Thoracic aorta (tissue), 2 donors: ENCODE results near the gene OCRL. TPM values are rescaled to one million over a fixed set of nuclear protein-coding genes. Genes with fewer than 3 reads are reported as not detected.
A peak's percentile ranks its signal among the peaks of the same experiment; 100 is the strongest.

Source experiments
- ATAC-seq: fragments of 150-250 bp; one replicate; pipeline ENCODE4 v1.8.0; 2017; ENCODE audit warnings: low read depth; ENCODE audit not compliant: insufficient number of reproducible peaks, low FRiP score
- DNase-seq: peaks from one replicate; pipeline ENCODE4 v3.0.0-alpha.2; 2020; ENCODE audit warnings: low spot score
- H3K27ac ChIP-seq, 2 donors: fragments of 200-600 bp; sonication (generic); 1 replicate in 1 of 2; 2 replicates in 1 of 2; pipeline ENCODE4 v1.5.1; 2016; ENCODE audit warnings: mild to moderate bottlenecking in 2 of 2, moderate library complexity in 2 of 2
- H3K27me3 ChIP-seq: fragments of 200-600 bp; sonication (generic); replicated peaks from 2 replicates; pipeline ENCODE4 v1.6.0; 2016; ENCODE audit warnings: mild to moderate bottlenecking; ENCODE audit not compliant: insufficient read depth
- H3K36me3 ChIP-seq: fragments of 200-600 bp; sonication (generic); one replicate; pipeline ENCODE4 v1.5.1; 2016
- H3K4me1 ChIP-seq, 2 donors: fragments of 200-600 bp; sonication (generic); 1 replicate in 1 of 2; 2 replicates in 1 of 2; pipeline versions ENCODE4 v1.5.1 to v1.6.0; 2016; ENCODE audit warnings: low read depth in 2 of 2, mild to moderate bottlenecking in 1 of 2; ENCODE audit not compliant: control insufficient read depth in 1 of 2
- H3K4me3 ChIP-seq: fragments of 200-600 bp; sonication (generic); 2 replicates; pipeline ENCODE4 v1.5.1; 2016; ENCODE audit warnings: mild to moderate bottlenecking
- H3K9me3 ChIP-seq: fragments of 200-600 bp; sonication (generic); 2 replicates; pipeline ENCODE4 v1.5.1; 2016
- CTCF ChIP-seq: fragments of 200-600 bp; sonication (generic); IDR thresholded peaks from one replicate; pipeline ENCODE4 v1.5.1; 2019; ENCODE audit warnings: antibody characterized with exemption
- total RNA-seq, 2 donors: library from RNA; depleted of rRNA; stranded (reverse); fragments of >200 nt; gene quantifications; one replicate each; pipeline versions ENCODE4 v1.1.0 to v1.2.3, GENCODE V29; 2016

Gene OCRL
- total RNA-seq, 2 donors from 2014 or later: 19.5 to 27.9 TPM

- Histone ChIP-seq H3K27me3 (no peaks in the 10 kb centered on the region), H3K36me3 (no peaks in the 10 kb centered on the region)
- ATAC-seq: no peak
Observed at GRCh38 chrX:129626026-129626425, 86.0 kb downstream of the OCRL start.

GRCh38 chrX:129629837-129630236 is 89.8 kb downstream of the OCRL start:
- TF ChIP-seq CTCF: no peak
- no peak overlapping the region for H3K4me3 ChIP-seq
- ATAC-seq: no peak
- H3K27ac ChIP-seq: peak overlapping the region in 1 of 2 donors; percentile 30
- H3K9me3 ChIP-seq: no peaks in the 10 kb centered on the region
- DNase-seq: no peak
- no peaks in the 10 kb centered on the region for H3K4me1 ChIP-seq
- no peaks in the 10 kb centered on the region for H3K27me3 ChIP-seq
- no peaks in the 10 kb centered on the region for H3K36me3 ChIP-seq

More at GRCh38 chrX:129626026-129626425, 86.0 kb downstream of the OCRL start:
- no peaks in the 10 kb centered on the region for H3K4me1 ChIP-seq
- no peak overlapping the region for H3K27ac ChIP-seq
- TF ChIP-seq CTCF: no peak
- H3K4me3 ChIP-seq: no peak overlapping the region
- DNase-seq: no peak
- H3K9me3 ChIP-seq: no peaks in the 10 kb centered on the region

GRCh38 chrX:129631849-129632248 is 91.8 kb downstream of the OCRL start:
- Histone ChIP-seq H3K27ac (no peak overlapping the region), H3K9me3 (no peaks in the 10 kb centered on the region), H3K27me3 (no peaks in the 10 kb centered on the region), H3K4me1 (no peaks in the 10 kb centered on the region), H3K4me3 (no peak overlapping the region), H3K36me3 (no peaks in the 10 kb centered on the region)
- ATAC-seq (no peak), DNase-seq (no peak)
- no peak for TF ChIP-seq CTCF

GRCh38 chrX:129632443-129632842 is 92.4 kb downstream of the OCRL start:
- H3K27me3 ChIP-seq: no peaks in the 10 kb centered on the region
- DNase-seq (no peak), ATAC-seq (no peak)
- no peaks in the 10 kb centered on the region for H3K4me1 ChIP-seq
- H3K36me3 ChIP-seq: no peaks in the 10 kb centered on the region
- H3K27ac ChIP-seq: no peak overlapping the region
- H3K9me3 ChIP-seq: no peaks in the 10 kb centered on the region
- TF ChIP-seq CTCF: no peak
- no peak overlapping the region for H3K4me3 ChIP-seq

- TF ChIP-seq CTCF: no peak
- no peaks in the 10 kb centered on the region for H3K36me3 ChIP-seq
- no peak overlapping the region for H3K4me3 ChIP-seq
- H3K9me3 ChIP-seq: no peaks in the 10 kb centered on the region
- H3K4me1 ChIP-seq: no peaks in the 10 kb centered on the region
- no peaks in the 10 kb centered on the region for H3K27me3 ChIP-seq
- H3K27ac ChIP-seq: no peak overlapping the region
- no peak for ATAC-seq
- no peak for DNase-seq
Observed at GRCh38 chrX:129634541-129634940, 94.5 kb downstream of the OCRL start.
